Neural progenitor cell (in vitro differentiated cells): ENCODE data around the gene RNF121. TPM values are rescaled to one million over a fixed set of nuclear protein-coding genes. Genes with fewer than 3 reads are reported as not detected.

ENCODE experiments used
- DNase-seq: peaks from one replicate; pipeline ENCODE4 v3.0.0-alpha.2; 2016; ENCODE audit warnings: low spot score
- H2AFZ ChIP-seq: fragments of 200-600 bp; sonication (generic); replicated peaks from 2 replicates; pipeline ENCODE4 v1.6.1; 2016; ENCODE audit warnings: antibody characterized with exemption
- H3F3A ChIP-seq: fragments of 200-600 bp; sonication (generic); 2 replicates; pipeline ENCODE4 v1.6.1; 2016; ENCODE audit warnings: antibody characterized with exemption, low read depth
- H3K27ac ChIP-seq: fragments of 200-600 bp; sonication (generic); 2 replicates; pipeline ENCODE4 v1.5.1; 2016; ENCODE audit warnings: mild to moderate bottlenecking
- H3K27me3 ChIP-seq: fragments of 200-600 bp; sonication (generic); 2 replicates; pipeline ENCODE4 v1.6.1; 2016; ENCODE audit warnings: mild to moderate bottlenecking, moderate library complexity
- H3K36me3 ChIP-seq: fragments of 200-600 bp; sonication (generic); 2 replicates; pipeline ENCODE4 v1.5.1; 2016
- H3K4me1 ChIP-seq: fragments of 200-600 bp; sonication (generic); 2 replicates; pipeline ENCODE4 v1.6.1; 2016; ENCODE audit warnings: mixed run types
- H3K4me2 ChIP-seq: fragments of 200-600 bp; sonication (generic); 2 replicates; pipeline ENCODE4 v1.6.1; 2016
- H3K4me3 ChIP-seq: fragments of 200-600 bp; sonication (generic); 2 replicates; pipeline ENCODE4 v1.5.1; 2016
- H3K79me2 ChIP-seq: fragments of 200-600 bp; sonication (generic); 2 replicates; pipeline ENCODE4 v1.6.1; 2016; ENCODE audit warnings: low read depth
- H3K9ac ChIP-seq: fragments of 200-600 bp; sonication (generic); 2 replicates; pipeline ENCODE4 v1.6.1; 2016
- H3K9me3 ChIP-seq: fragments of 200-600 bp; sonication (generic); 2 replicates; pipeline ENCODE4 v1.5.1; 2016; ENCODE audit warnings: low read depth
- H4K20me1 ChIP-seq: fragments of 200-600 bp; sonication (generic); 2 replicates; pipeline ENCODE4 v1.6.1; 2016; ENCODE audit warnings: low read depth
- H3K27ac Mint-ChIP-seq: 3 replicates; pipeline ENCODE4 v1.8.0; 2021; ENCODE audit warnings: mixed read lengths
- H3K27me3 Mint-ChIP-seq: 2 replicates; pipeline ENCODE4 v1.8.0; 2022; ENCODE audit warnings: low read depth, mild to moderate bottlenecking, inconsistent platforms, moderate library complexity, mixed read lengths; ENCODE audit not compliant: insufficient read depth
- H3K36me3 Mint-ChIP-seq: 3 replicates; pipeline ENCODE4 v1.8.0; 2021; ENCODE audit warnings: mixed read lengths
- H3K4me1 Mint-ChIP-seq: 3 replicates; pipeline ENCODE4 v1.8.0; 2021; ENCODE audit warnings: mixed read lengths
- H3K4me3 Mint-ChIP-seq: 3 replicates; pipeline ENCODE4 v1.8.0; 2021; ENCODE audit warnings: mild to moderate bottlenecking, moderate library complexity, mixed read lengths
- H3K9me3 Mint-ChIP-seq: 3 replicates; pipeline ENCODE4 v1.8.0; 2020; ENCODE audit warnings: mixed read lengths
- CTCF ChIP-seq: fragments of 200-600 bp; sonication (generic); IDR thresholded peaks from 2 replicates; pipeline ENCODE4 v1.5.1; 2017; ENCODE audit warnings: antibody characterized with exemption, mild to moderate bottlenecking
- EZH2 ChIP-seq: fragments of 200-600 bp; sonication (generic); IDR thresholded peaks from 2 replicates; pipeline ENCODE4 v1.6.1; 2017; ENCODE audit warnings: antibody characterized with exemption, mild to moderate bottlenecking, moderate library complexity
- EZH2phosphoT487 ChIP-seq: fragments of 200-600 bp; sonication (generic); IDR thresholded peaks from 2 replicates; pipeline ENCODE4 v1.6.1; 2017; ENCODE audit warnings: antibody characterized with exemption
- total RNA-seq: library from RNA; depleted of rRNA; stranded (reverse); fragments of >200 nt; gene quantifications from 2 replicates; pipeline ENCODE4 v1.2.3, GENCODE V29; 2015; ENCODE audit warnings: low replicate concordance

RNF121 gene
- total RNA-seq, 1 donor from 2014 or later: 16.7 TPM

GRCh38 chr11:72036687-72037086 is 107.8 kb downstream of the RNF121 start:
- TF ChIP-seq EZH2phosphoT487 (no peak), CTCF (no peak), EZH2 (no peak)
- Mint-ChIP-seq H3K4me3 (no peak overlapping the region), H3K9me3 (no peaks in the 10 kb centered on the region), H3K36me3 (peaks cover 8% of the 10 kb centered on the region), H3K27ac (no peak overlapping the region), H3K4me1 (peaks cover 11% of the 10 kb centered on the region), H3K27me3 (no peaks in the 10 kb centered on the region)
- DNase-seq: no peak
- H3K9me3 ChIP-seq: no peaks in the 10 kb centered on the region
- H4K20me1 ChIP-seq: peaks cover 28% of the 10 kb centered on the region
- H3K4me3 ChIP-seq: no peak overlapping the region
- H3K79me2 ChIP-seq: peaks cover 90% of the 10 kb centered on the region
- no peak overlapping the region for H2AFZ ChIP-seq
- no peak overlapping the region for H3K4me2 ChIP-seq
- no peaks in the 10 kb centered on the region for H3K27me3 ChIP-seq
- H3K36me3 ChIP-seq: no peaks in the 10 kb centered on the region
- no peak overlapping the region for H3K27ac ChIP-seq
- H3F3A ChIP-seq: peaks cover 34% of the 10 kb centered on the region
- H3K4me1 ChIP-seq: peaks cover 37% of the 10 kb centered on the region
- H3K9ac ChIP-seq: no peak overlapping the region

GRCh38 chr11:72037554-72038311 is 108.9 kb downstream of the RNF121 start:
- Histone ChIP-seq H3K4me3 (no peak overlapping the region), H3K9ac (no peak overlapping the region), H3K9me3 (no peaks in the 10 kb centered on the region), H3F3A (peaks cover 41% of the 10 kb centered on the region), H4K20me1 (peaks cover 19% of the 10 kb centered on the region), H3K79me2 (peaks cover 87% of the 10 kb centered on the region), H3K36me3 (no peaks in the 10 kb centered on the region), H3K4me1 (peaks cover 45% of the 10 kb centered on the region), H2AFZ (no peak overlapping the region), H3K4me2 (peak overlapping the region; percentile 78), H3K27me3 (no peaks in the 10 kb centered on the region), H3K27ac (peak overlapping the region; percentile 90)
- no peak for DNase-seq
- Mint-ChIP-seq H3K27me3 (no peaks in the 10 kb centered on the region), H3K4me1 (peaks cover 11% of the 10 kb centered on the region), H3K36me3 (peaks cover 8% of the 10 kb centered on the region), H3K4me3 (no peak overlapping the region), H3K9me3 (no peaks in the 10 kb centered on the region), H3K27ac (no peak overlapping the region)
- no peak for TF ChIP-seq CTCF
- TF ChIP-seq EZH2: no peak
- TF ChIP-seq EZH2phosphoT487: no peak

- peaks cover 47% of the 10 kb centered on the region for H3K4me1 ChIP-seq
- no peak overlapping the region for H2AFZ ChIP-seq
- H3K27me3 Mint-ChIP-seq: no peaks in the 10 kb centered on the region
- no peaks in the 10 kb centered on the region for H3K9me3 ChIP-seq
- H3K4me3 Mint-ChIP-seq: no peak overlapping the region
- peaks cover 8% of the 10 kb centered on the region for H3K36me3 Mint-ChIP-seq
- H3K36me3 ChIP-seq: no peaks in the 10 kb centered on the region
- TF ChIP-seq CTCF: no peak
- no peak for TF ChIP-seq EZH2
- no peak for TF ChIP-seq EZH2phosphoT487
- H3K27ac Mint-ChIP-seq: no peak overlapping the region
- peaks cover 87% of the 10 kb centered on the region for H3K79me2 ChIP-seq
- no peak for DNase-seq
- peaks cover 49% of the 10 kb centered on the region for H3F3A ChIP-seq
- H3K4me1 Mint-ChIP-seq: peaks cover 11% of the 10 kb centered on the region
- no peaks in the 10 kb centered on the region for H3K9me3 Mint-ChIP-seq
- H3K27ac ChIP-seq: peak overlapping the region; percentile 90
- H4K20me1 ChIP-seq: peaks cover 19% of the 10 kb centered on the region
- H3K27me3 ChIP-seq: no peaks in the 10 kb centered on the region
- peak overlapping the region; percentile 54 for H3K4me3 ChIP-seq
- peak overlapping the region; percentile 78 for H3K4me2 ChIP-seq
- no peak overlapping the region for H3K9ac ChIP-seq
These were observed 109.6 kb downstream of the RNF121 start for GRCh38 chr11:72038491-72038890.
